GM19395 (cell line): ENCODE measurements around the gene GAB1.
"Not testable (repeated sequence)": the region's sequence is repeated elsewhere in the genome, so short reads cannot be mapped to it uniquely, and the experiment has no call there.

Source experiments
- ATAC-seq: cut with Tn5 transposase; IDR thresholded peaks from one replicate; pipeline ENCODE4 v1.9.1; 2021; ENCODE audit warnings: mild to moderate bottlenecking, moderate library complexity; ENCODE audit not compliant: unreplicated experiment

Gene GAB1

GRCh38 chr4:143337600-143338287, 1.1 kb downstream of the GAB1 start:
- ATAC-seq: no peak

DNA sequence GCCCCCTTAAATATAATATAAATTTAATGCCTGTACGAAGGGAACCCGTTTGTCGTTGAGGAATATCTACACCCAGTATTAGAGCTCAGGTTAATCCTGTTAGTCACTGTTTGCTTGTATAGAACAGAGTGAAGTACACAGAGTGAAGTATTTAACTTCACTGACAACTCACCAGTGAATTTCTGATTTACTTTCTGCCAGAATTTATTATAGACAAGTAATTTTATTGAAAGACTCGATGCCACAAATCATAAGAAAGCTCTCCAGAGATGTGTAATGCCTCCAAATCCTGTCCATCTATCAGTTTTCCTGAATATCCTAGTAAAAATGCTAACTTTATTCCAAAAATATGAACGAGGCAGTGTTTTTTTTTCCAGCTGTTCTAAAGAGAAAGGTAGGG, 1.6 kb downstream of the GAB1 start:
- no peak for ATAC-seq

- no peak for ATAC-seq
Measured at GRCh38 chr4:143339497-143339896, 2.8 kb downstream of the GAB1 start.

GRCh38 chr4:143341186-143341755, 4.6 kb downstream of the GAB1 start:
- no peak for ATAC-seq

DNA sequence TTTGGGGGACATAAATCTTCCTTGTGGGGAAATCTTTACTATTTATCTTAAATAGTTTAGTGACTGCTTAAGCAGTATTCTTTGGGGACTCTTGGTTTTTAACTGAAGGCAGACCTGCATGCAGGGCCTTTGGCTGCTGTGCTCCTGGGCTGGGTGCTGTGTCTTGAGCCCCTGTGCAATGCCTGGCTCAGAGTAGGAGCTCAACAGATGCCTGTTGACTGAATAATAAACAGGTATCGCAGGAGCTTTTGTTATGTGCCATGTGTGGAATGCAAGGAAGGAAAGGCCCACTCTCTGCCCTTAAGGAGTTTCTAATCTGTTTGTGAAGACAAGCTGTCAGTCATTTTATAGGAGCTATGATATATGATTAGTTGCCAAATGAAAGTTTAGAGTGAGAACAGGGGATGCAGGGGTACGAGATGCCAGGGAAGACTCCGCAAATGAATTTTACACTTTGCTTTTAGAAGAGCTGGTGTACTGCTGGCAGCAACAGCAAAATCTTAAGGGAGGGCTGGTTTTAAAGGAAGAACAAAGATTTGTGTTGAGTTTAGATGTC, 6.7 kb downstream of the GAB1 start:
- ATAC-seq: no peak

GRCh38 chr4:143344041-143344440, 7.4 kb downstream of the GAB1 start:
- ATAC-seq: no peak

DNA sequence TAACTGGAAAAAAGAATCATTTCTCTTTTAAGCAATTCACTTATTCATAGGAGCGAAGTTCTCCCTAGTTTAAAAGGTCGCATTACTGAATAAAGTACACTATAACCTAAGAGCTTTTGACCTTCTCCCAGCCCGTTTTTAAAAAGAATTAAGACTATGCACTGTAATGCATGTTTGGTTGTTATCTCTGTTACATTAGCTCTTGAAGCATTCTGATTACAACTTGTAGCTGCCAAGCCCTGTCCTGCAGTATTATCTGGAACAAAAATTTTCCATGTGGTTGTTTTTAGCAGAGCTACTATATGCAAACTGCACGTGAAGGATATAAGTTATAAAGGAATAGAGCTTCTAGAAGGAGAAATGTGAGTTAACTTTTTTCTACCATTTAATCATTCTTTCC, 8.1 kb downstream of the GAB1 start:
- ATAC-seq: no peak

- no peak for ATAC-seq
Measured at GRCh38 chr4:143345356-143345755, 8.7 kb downstream of the GAB1 start.

- ATAC-seq: no peak
Measured at GRCh38 chr4:143346206-143346605, 9.5 kb downstream of the GAB1 start.

- ATAC-seq: no peak
Measured at GRCh38 chr4:143347484-143348111, 10.9 kb downstream of the GAB1 start.

DNA sequence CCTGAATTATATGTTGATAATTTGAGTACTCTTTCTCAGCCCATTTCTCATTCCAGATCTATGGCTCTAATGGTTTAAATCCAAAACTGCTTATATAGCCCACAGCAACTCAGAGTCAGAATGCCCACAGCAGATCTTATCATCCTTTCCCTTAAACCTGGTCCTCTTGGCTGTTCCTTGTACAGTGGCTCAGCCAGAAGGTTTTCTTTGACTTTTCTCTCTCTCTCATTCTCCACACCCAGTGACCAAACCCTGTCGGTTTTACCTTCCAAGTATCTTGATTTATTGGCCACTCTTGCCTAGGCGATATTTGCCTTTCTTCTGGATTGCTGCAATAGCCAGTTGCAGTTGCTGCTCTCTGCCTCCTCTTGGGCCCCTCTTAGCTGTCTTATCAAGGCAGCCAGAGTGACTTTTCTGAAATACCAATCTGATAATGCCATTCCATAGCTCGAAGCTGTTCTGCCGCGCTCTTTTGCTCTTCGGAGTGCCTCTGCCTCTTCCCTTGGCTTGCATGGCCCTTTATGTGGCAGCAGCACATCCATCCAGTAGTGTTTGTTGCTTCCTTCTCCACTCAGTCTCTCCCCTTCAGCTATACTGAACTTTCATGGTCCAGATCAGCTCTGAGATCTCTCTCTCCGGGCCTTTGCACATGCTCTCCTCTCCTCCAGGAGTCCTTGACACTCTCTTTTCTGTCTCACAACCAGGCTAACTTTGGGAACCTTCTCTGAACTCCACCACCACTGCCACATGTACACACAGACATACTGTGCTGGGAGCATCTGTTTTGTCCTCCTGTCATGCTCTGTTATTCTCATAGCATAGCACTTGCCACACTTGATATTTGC, 11.8 kb downstream of the GAB1 start:
- no peak for ATAC-seq

DNA sequence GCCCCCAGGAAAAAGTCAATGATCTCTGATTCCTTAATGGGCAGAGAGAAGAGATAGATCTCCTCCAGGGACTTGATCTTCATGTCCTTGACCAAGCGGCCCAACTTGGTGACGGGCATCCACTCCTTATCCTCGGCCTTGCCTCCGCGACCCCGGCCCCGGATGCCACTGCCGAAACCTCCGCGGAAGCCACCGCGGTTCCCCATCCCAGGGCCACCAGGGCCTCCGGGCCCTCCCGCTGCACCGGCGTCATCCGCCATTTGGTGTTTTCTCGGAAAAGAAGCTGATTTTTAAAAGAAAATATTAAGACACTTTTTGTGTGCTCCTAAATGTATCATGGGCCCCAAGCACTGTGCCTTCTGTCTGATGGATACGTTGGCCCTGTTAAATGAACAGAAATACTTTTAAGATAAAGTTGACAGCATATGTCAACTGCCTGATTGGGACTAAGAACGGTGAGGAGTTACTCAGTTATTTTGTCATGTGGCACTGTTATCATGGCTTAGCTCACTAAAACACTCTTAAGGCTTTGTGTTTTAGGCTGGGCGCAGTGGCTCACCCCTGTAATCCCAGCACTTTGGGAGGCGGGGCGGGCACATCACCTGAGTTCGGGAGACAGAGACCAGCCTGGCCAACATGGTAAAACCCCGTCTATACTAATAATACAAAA, 13.3 kb downstream of the GAB1 start:
- not testable (repeated sequence) for ATAC-seq

DNA sequence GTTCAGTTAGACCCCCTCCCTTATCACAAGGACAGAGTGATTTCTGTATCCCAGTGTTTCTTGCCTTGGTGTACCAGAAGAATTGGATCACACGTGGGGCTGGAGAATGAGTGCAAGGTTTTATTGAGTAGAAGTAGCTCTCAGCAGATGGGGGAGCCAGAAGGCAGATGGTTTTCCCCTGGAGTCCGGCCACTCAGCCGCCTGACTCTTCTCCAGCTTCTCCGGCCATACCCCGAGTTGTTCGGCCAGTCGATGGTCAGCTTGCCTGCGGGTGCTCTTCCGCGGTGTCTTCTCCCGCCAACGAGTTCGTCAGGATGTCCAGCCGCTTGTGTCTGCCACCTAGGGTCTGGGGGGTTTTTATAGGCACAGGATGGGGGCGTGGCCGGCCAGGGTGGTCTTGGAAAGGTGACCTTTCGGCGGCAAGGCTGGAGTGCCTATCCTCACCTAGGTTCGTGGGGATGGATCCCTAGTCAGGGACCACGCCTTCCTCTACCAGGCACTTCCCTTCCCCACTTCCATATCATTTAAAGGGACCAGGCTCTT, 14.5 kb downstream of the GAB1 start:
- no peak for ATAC-seq

- ATAC-seq: no peak
Measured at GRCh38 chr4:143351774-143352451, 15.2 kb downstream of the GAB1 start.

DNA sequence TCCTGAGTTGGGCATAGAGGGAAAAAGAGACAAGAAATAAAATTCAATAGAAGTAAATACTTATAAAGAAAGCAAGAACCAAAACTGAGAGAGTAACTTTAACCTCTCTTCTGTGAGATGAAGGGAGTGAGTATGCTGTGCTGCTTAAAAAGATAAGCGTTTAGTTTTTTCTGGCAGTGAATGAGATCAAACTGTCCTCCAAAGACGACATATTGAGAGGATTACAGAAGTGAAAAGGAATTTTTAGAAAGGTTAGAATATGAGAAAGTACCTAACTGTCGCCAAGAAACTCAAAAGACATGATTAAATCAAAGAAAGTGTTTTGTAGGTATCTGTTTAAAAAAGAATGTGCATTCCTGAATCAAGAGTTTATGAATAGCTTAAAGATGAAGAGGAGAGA, 16.0 kb downstream of the GAB1 start:
- no peak for ATAC-seq

DNA sequence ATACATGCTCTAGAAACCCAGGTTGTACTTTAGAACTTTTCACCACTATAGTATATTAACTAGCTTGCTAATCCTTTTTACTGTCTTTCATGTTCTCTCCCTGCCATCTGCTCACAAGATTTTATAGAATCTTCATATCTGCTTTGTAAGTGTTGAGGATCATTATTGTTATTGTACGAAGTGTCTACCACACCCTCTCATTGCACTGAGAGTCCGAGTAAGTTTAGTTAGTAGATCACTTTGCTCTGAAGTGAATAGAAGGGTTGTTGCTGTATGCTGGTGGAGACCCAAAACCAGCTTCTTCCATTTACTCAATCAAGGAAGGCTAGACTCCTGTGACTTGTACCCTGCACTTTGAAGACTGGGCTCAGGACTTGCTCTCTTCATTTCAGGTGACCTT, 17.1 kb downstream of the GAB1 start:
- no peak for ATAC-seq

DNA sequence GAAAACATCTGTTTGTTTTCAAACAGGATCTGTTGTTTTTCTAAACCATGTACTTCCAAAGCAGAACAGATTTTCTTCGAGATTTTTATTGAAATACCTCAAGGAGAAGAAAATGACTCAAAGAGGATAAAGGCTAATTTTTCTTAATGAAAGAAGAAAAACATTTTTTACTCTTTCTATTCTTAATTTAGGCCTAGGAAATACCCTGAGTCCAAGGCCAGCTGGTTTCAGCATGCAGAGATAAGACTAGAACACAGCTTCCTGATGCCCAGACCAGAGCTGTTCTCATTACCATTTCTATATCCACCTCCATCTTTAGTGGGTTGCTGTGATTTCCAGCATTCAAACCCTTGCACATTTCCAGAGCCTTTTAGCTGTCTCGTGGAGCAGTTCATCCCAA, 18.3 kb downstream of the GAB1 start:
- no peak for ATAC-seq

DNA sequence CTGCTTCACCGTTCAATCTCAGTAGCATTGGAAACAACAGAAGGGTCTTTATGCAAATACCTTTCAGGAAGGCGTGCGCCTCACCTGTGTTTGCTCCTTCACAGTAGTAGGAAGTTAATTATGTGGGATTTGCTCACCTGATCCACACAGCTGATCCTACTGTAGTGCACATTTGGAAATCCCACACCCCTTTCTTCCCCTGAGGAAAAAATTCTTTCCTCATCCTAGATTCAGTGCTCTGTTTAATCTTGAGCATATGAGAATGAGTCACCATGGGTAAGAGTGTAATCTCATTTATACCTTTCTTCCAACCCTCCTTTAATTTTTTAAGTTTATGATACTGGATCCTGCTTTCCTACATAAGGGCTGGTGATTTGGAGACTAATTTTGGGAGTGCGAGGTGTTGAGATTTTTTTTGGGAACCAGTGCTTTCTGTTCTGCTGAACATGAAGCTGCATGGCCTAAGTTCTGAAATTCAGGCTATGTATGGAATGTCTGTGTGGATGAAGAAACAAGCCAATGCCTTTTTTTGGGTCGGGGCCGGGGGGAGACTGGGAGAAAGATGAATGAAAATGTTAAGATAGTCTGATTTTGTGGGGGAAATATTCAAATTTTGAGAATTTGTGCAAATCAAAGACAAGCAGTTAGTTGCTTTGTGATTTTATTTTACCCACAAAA, 19.0 kb downstream of the GAB1 start:
- no peak for ATAC-seq

DNA sequence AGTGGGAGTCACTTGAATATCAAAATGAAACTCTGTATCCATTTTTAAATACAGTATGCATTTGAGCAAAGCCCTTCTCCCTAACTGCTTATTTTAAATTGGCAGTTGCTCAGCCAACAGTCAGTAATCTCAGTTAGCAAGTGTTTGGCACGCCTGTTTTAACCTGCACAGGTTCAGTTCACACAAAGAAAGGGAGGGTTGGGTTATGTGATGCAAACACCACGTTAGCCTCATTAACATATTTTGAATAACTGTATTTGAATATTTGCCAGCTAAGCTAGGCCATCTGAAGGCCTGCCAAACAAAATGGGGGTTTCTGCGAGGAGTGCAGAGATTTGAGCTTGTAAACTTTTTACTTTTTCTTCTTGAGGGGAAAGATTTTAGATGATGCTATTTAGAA, 19.8 kb downstream of the GAB1 start:
- ATAC-seq: no peak
